GM18873 (cell line): Measurements from ENCODE around the gene CD209.

Experiments
- ATAC-seq: cut with Tn5 transposase; IDR thresholded peaks from one replicate; pipeline ENCODE4 v1.9.1; 2021; ENCODE audit warnings: mild to moderate bottlenecking, moderate library complexity, moderate number of reproducible peaks; ENCODE audit not compliant: unreplicated experiment, low FRiP score

Gene CD209

GRCh38 chr19:7739801-7740681 lies 7.3 kb downstream of the CD209 start:
- ATAC-seq: no peak

GRCh38 chr19:7739211-7739755 lies 8.1 kb downstream of the CD209 start:
- ATAC-seq: no peak

DNA sequence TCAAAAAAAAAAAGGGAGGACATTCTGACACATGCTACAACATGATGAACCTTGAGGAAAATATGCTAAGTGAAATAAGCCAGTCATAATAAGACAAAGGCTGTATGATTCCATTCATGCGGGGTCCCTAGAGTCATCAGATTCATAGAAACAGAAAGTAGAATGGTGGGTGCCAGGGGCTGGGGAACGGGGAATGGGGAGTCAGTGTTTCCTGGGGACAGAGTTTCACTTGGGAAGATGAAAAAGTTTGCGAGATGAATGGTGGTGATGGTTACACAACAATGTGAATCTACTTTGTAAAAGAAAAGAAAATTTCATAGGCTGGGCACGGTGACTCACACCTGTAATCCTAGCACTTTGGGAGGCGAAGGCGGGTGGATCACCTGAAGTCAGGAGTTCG lies 9.3 kb downstream of the CD209 start:
- ATAC-seq: no peak

DNA sequence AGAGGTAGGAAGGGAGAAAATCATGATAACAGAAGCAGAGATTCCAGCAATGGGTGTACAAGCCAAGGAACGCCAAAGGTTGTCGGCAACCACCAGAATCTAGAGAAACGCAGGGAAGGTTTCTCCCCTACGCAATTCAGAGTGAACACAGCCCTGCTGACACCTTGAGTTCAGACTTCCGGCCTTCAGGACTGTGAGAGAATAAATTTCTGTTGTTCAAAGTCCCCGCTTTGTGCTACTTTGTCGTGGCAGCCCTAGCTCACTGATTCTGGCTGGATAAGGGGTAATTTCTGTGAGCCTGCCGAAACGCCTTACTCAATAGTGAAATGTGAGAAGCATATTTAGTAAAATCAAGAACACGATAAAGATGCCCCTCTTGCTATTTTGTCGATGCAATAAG lies 10.1 kb downstream of the CD209 start:
- ATAC-seq: no peak

DNA sequence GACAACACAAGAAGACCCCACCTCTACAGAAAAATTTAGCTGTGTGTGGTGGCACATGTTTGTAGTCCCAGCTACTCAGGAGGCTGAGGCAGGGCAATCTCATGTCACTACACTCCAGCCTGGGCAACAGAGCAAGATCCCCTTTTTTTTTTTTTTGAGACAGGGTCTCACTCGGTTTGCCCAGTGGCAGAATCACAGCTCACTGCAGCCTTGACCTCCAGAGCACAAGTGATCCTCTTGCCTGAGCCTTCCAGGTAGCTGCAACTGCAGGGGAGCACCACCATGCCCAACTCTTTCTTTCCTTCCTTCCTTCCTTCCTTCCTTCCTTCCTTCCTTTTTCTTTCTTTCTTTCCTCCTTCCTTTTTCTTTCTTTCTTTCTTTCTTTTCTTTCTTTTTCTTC lies 11.2 kb downstream of the CD209 start:
- ATAC-seq: no peak

DNA sequence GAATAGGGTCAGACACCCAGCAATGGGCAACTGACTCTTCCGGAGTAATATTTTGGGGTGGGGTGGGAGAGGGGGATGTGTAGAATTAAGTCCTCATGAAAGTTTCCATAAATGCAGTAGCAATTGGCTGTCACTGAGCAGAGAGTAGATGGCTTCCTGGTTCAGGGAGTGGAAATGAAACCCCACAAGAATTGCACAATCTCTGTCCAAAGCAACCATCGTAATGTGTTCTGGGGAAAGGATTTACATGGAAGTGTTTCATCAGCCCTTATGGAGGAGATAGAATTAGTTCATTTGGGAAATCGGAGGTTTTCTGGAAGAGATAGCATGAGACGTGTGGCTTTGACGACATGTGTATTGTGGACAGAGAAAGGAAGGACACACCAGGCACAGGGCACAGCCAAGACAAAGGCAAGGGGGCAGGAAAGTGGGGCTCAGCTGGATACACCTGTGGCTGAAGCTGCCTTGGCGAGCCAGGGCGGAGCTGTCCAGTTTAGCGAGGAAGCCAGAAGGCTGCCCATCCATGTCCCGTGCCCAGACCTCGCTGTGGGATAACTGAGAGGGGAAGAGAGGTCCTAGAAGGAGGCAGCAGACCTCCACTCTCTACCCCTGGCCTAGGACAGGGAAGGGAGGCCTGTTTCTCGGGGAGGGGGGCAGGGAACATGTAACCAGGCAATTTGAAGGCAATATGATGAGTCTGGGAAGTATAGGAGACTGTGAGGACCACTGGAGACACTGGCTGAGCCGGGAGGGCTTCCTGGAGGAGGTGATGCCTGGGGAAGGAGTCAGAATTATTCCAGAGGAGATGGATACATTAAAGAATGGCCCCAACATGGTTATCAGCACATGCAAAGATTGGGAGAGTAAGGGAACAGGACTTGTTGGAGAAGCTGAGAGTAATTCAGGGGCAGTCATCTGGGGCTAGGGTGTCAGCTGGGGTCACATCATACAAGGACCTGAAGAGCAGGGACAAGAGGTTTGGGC lies 12.8 kb downstream of the CD209 start:
- no peak for ATAC-seq

DNA sequence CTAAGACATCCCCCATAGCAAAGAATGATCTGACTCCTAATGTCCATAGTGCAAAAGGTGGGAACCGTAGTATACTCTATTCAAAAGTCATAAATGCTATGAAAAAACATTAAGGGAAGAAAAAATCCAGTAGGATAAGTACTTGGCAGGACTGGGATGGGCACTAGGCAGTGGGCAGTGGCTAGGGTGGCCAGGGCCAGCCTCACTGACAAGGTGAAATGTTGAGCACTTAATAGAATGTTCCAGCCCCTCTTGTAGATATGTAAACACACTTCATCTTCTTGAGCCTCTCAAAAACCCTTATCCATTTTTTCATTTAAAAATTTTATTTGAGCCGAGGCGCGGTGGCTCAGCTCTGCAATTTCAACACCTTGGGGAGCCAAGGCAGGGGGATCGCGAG lies 14.0 kb downstream of the CD209 start:
- ATAC-seq: no peak

DNA sequence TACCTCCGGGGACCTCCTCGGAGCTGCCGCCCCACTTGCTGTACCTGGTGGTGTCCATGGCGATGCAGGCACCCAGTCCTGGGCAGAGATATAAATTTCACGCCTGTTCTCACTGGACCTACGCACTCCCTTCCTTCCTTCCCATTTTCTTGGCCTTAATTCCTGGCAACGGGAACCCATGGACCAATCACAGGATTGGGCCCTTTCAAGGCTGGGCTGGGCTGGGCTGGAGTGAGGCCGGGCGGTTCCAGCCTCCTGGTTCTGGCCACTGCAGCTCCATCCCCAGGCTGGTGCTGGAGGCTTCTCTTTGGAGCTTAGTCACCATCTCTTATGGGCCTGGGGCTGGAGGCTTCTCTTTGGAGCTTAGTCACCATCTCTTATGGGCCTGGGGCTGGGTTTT lies 15.3 kb downstream of the CD209 start, which contains the start of gene CLEC4G:
Gene CLEC4G, minus strand, starts transcription at position 66 of the 400 bp plus-strand sequence. Its CDS starts 8 bp downstream, at position 58.
- ATAC-seq: no peak

DNA sequence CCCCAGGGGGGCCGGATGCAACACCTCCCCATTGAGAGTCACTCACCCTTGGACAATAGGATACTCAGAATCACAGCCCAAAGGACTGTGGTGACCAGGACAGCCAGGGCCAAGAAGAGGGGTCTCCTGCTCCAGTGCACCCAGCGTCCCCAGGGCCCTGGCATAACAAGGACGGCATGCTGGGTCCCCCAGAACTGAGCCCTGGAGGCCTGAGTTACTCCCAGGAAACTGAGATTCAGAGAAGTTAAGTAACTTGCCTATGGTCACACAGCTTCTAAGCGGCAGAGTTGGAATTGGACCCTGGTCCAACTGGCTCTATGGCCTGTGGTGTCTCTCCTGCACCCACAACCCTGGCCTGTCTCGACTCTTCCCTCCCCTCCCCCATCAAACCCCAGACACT lies 15.7 kb downstream of the CD209 start:
- ATAC-seq: no peak

DNA sequence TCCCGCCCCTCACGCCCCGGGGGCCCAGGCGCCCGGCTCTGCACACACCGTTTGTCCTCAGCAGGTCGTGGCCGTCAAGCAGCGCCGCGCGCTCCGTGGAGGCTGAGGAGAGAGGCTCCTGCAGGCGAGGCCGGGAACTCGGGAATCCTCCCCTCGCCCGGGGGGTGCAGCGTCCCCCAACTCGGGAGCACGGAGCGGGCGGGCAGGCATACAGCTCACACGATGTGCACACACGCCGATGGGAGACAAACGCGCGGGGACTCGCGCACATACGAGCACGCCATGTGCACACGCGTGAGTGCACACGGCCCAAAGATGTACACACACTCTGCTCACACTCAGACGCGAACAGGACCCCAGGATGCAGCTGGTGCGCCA lies 16.1 kb downstream of the CD209 start:
- ATAC-seq: no peak

DNA sequence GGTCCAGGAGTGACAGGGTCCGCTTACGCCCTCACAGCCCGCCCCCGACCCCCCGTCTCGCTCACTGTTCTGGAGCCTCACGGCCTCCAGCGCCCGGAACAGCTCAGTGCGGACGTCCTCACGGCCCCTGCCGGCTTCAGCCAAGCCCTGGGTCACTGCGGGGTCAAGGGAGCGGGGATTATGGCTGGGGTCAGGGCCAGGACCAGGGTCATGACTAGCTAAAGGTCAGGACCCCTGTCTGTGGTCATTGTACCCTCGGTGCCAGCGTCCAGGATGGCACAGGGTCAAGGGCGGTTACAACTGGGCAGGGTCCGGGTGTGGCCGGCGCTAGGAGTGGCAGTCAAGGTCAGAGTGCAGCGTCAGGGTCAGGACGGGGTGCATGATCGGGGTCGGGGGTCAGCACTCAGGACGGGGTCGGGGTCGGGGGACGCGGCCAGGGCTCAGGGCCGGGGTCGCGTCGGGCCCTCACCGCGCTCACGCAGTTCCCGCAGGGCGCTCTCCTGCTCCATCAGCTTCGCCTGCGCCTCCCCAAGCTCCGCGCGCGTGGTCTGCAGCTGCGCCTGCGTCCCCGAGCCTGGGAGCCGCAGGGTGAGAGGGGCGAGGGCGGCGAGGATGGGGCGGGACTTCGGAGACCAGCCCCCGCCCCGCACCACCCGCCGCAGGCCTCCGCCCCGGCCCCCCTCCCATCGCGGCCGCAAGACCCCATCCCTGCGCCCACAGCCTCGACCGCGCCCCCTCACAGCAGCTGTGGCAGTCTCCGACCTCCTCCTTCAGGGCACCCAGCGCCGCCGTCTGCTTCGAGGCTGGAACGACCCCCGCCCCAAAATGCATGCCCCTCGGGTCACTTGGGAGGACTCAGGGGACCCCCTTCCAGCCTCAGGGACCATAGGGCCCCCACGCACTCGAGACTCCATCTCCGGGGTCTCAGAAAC lies 16.8 kb downstream of the CD209 start:
- ATAC-seq: no peak

- ATAC-seq: no peak
These were observed 17.5 kb downstream of the CD209 start for GRCh38 chr19:7729831-7730285.

GRCh38 chr19:7729211-7729610 lies 18.1 kb downstream of the CD209 start:
- ATAC-seq: no peak

- no peak for ATAC-seq
These were observed 21.5 kb downstream of the CD209 start for GRCh38 chr19:7725791-7726190.

GRCh38 chr19:7722231-7722651 lies 25.1 kb downstream of the CD209 start:
- ATAC-seq: no peak

GRCh38 chr19:7720351-7720750 lies 27.0 kb downstream of the CD209 start:
- no peak for ATAC-seq

GRCh38 chr19:7718668-7719067 lies 28.7 kb downstream of the CD209 start:
- no peak for ATAC-seq

DNA sequence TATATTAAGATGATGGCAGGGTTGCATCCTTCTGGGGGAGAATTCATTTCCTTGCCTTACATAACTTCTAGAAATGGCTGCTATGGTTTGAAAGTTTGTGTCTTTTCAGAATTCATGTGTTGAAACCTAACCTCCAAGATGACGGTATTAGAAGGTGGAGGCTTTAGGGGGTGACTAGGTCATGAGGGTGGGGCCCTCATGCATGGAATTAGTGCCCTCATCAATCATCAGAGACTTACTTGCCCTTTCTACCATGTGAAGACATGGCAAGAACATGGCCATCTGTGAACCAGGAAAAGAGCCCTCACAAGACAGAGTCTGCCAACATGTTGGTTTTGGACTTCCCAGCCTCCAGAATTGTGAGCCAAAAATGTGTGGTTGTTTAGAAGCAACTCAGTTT lies 30.6 kb downstream of the CD209 start:
- ATAC-seq: no peak

DNA sequence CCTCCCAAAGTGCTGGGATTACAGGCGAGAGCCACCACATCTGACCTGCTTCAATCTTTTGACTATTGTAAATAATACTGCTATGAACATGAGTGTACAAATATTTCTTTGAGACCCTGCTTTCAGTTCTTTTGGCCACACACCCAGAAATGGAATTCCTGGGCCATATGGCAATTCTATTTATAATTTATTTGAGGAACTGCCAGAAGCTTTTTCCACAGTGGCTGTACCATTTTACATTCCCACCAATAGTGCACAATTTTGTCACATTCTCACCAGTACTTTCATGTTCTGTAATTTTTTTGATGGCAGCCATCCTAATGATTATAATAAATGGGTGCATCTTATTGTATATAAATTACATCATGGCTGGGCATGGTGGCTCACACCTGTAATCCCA lies 31.7 kb downstream of the CD209 start:
- no peak for ATAC-seq

GRCh38 chr19:7710616-7711015 lies 36.7 kb downstream of the CD209 start:
- ATAC-seq: no peak
